Measurements from ENCODE around the gene HOXA9. TPM values are rescaled to one million over a fixed set of nuclear protein-coding genes. Genes with fewer than 3 reads are reported as not detected.

Gene HOXA9
- total RNA-seq, 2 experiments from 2014 or later, result not detected

- POLR2A ChIA-PET, result interaction anchor here (0.6 to 1.2 kb wide), 2 partner anchors 16 to 651 kb away, joined by 3 read pairs; no protein-coding TSS in a partner anchor
- CTCF ChIA-PET, result interaction anchor here (0.6 to 1.8 kb wide), 3 partner anchors 11 to 918 kb away, joined by 3 to 5 read pairs (median 3); no protein-coding TSS in a partner anchor
- Mint-ChIP-seq H3K4me3 (no peak overlapping the region), H3K36me3 (ENCODE audit: low read depth) (peaks cover 5% of the 10 kb centered on the region), H3K4me1 (peaks cover 41% of the 10 kb centered on the region), H3K9me3 (no peaks in the 10 kb centered on the region), H3K27ac (no peak overlapping the region), H3K27me3 (peaks cover 96% of the 10 kb centered on the region)
- no peak for DNase-seq
Measured at GRCh38 chr7:27189295-27189996, 24.1 kb upstream of the HOXA9 start.

DNA sequence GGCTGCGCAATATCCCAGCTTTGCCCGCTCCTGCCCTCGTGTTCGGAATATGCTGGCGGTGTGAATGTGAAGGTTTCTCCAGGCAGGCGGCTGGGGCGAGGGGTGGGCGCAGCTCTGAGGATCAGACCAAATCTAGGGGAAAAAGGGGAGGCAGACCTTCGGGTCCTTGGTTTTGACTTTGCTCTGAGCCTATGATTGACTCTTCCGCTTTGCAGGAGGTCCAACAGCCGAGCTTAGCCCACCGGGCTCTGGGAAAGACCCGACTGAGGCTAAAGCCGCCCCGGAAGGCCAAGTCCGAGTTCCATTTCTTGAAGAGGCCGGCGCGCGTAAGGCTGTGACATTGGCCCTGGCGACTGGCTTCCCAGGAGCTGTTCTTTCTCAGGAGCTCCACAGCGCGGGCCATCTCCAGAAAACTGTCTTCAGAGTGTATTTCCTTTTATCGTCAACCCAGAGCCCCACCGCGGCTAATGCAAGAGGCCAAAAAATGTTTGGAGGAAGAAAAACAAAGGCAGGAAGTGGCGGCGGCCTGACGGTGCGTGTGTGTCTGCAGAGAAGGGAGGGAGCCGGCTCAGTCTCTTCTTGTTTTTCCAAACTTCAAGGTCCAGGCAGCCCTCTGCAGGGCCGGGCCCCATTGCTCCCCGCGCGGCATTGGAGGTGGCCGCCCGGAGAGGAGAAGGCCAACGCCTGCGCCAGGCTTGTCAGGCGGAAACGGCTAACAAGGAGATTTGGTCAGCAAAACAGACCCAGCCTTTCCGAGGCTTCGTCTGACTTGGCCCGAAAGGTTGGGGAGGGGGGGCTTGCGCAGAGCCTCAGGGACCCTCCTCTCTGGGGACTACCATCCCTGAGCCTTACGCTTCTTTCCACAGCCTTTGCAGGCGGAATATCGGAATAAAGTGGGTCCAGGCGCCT, 23.3 kb upstream of the HOXA9 start:
- H3K9me3 Mint-ChIP-seq, result no peaks in the 10 kb centered on the region
- POLR2A ChIA-PET, result interaction anchor here (0.8 to 1.2 kb wide), 2 partner anchors 17 to 21 kb away, joined by 3 read pairs; no protein-coding TSS in a partner anchor
- peaks cover 5% of the 10 kb centered on the region for H3K36me3 Mint-ChIP-seq (ENCODE audit: low read depth)
- peaks cover 43% of the 10 kb centered on the region for H3K4me1 Mint-ChIP-seq
- H3K27me3 Mint-ChIP-seq, result peaks cover 96% of the 10 kb centered on the region
- peak overlapping the region; percentile 34 for H3K4me3 Mint-ChIP-seq
- DNase-seq, result peak; percentile 51
- CTCF ChIA-PET, result interaction anchor here (0.8 kb wide), 1 partner anchor 10 kb away, joined by 3 read pairs; no protein-coding TSS in a partner anchor
- no peak overlapping the region for H3K27ac Mint-ChIP-seq

DNA sequence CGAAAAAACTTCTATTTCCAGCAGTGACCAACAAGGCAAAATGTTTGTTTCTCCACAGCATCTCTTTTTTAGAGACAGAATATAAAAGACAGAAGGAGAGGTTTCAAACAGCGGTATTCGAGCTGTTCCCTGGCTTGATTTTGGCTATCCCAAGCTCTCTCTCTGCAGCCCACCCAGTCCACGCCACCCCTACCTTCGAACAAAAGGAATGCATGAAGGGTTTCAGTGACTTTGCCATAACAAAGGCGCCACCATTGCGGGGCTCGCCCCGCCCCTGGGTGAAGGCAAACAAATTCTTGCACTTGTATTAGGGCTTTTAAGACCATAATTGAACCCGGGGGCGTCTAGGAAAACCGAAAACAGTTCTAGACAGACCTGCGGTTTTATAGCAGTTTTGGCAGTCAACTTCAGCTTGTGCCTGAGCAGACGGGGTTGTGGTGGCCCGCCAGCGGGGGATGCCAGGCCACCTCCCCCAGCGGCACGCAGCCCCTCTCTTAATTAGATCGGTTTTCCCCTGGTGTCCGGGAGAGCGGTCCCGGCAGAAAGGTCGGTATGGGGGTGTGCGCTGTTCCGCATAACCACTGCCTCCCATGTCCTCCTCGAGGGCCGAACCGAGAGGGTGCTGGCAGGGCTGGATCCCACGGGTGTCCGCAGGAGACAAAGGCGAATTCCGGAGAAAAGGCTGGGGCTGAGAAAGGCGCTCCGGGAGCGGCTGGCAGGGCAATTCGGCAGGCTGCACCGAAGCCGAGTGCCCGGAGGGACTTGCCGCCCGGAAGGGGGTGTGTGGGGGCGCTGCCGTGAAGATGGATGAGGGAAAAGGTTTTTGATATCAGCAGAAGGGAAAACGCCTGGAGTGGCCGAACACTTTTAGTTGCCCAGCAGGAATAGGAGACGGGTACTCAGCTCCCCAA, 22.4 kb upstream of the HOXA9 start:
- no peaks in the 10 kb centered on the region for H3K9me3 Mint-ChIP-seq
- no peak for DNase-seq
- peaks cover 40% of the 10 kb centered on the region for H3K4me1 Mint-ChIP-seq
- peak overlapping the region; percentile 34 for H3K4me3 Mint-ChIP-seq
- ChIA-PET POLR2A (interaction anchor here (0.8 to 1.0 kb wide), 2 partner anchors 14 to 20 kb away, joined by 3 to 4 read pairs; no protein-coding TSS in a partner anchor), CTCF (interaction anchor here (0.8 to 4.7 kb wide), 4 partner anchors 8 to 1335 kb away, joined by 3 to 26 read pairs (median 5); no protein-coding TSS in a partner anchor)
- H3K36me3 Mint-ChIP-seq (ENCODE audit: low read depth), result peaks cover 5% of the 10 kb centered on the region
- H3K27ac Mint-ChIP-seq, result no peak overlapping the region
- peaks cover 93% of the 10 kb centered on the region for H3K27me3 Mint-ChIP-seq

DNA sequence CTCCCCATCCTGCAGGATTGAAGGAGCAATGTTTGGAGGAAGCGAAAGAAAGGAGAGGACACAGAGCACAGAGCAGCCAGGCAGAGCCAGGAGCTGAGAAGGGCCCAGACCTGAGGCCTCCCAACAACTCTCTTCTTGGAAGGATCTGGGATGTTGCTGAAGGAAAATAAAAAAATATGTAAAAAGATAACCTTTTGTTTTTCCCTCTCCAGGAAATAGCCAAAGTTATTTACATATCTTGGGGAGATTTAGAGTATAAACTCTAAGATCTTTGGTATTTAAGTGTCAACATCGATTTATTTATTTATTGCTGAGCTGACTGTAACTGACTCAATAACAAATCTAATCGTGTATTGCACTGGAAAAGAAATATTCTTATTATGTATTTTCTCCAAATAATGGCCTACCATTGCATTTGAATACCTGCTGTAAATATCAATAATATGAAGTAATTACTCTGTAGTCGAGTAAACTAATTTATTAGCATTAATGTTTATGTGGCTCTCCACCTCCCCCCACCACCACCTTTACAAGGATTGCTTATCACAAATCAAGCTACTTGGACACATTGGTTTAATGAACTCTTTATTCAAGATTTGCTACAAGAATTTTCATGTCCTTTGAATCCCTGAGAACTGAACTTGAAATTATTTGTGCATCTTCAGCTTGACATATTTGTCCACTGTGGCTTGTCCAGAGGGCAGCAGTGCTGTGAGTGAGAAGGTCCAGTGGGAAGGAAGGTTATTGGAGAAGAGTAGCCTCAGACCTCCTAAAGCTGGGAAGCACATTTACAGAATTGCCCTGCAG, 21.5 kb upstream of the HOXA9 start:
- Mint-ChIP-seq H3K4me1 (peaks cover 37% of the 10 kb centered on the region), H3K9me3 (no peaks in the 10 kb centered on the region), H3K27me3 (peaks cover 93% of the 10 kb centered on the region), H3K4me3 (no peak overlapping the region), H3K27ac (no peak overlapping the region), H3K36me3 (ENCODE audit: low read depth) (peaks cover 5% of the 10 kb centered on the region)
- DNase-seq, result no peak
- POLR2A ChIA-PET, result interaction anchor here (0.9 to 1.0 kb wide), 2 partner anchors 14 to 15 kb away, joined by 3 to 4 read pairs; no protein-coding TSS in a partner anchor
- CTCF ChIA-PET, result interaction anchor here (0.9 to 4.7 kb wide), 4 partner anchors 9 to 1335 kb away, joined by 3 to 26 read pairs (median 6); no protein-coding TSS in a partner anchor

- Mint-ChIP-seq H3K27ac (no peak overlapping the region), H3K27me3 (peaks cover 92% of the 10 kb centered on the region), H3K9me3 (no peaks in the 10 kb centered on the region), H3K4me3 (peak overlapping the region; percentile 11), H3K36me3 (ENCODE audit: low read depth) (peaks cover 5% of the 10 kb centered on the region), H3K4me1 (peaks cover 35% of the 10 kb centered on the region)
- ChIA-PET POLR2A (interaction anchor here (0.9 kb wide), 1 partner anchor 14 kb away, joined by 3 read pairs; no protein-coding TSS in a partner anchor), CTCF (interaction anchor here (0.9 to 4.7 kb wide), 4 partner anchors 9 to 1334 kb away, joined by 3 to 26 read pairs (median 6); no protein-coding TSS in a partner anchor)
- no peak for DNase-seq
Measured at GRCh38 chr7:27185854-27186667, 20.7 kb upstream of the HOXA9 start.

GRCh38 chr7:27185013-27185853, 19.9 kb upstream of the HOXA9 start, which contains the start of gene HOXA11:
Gene HOXA11, minus strand, starts transcription at chr7:27185232. Its CDS starts 88 bp downstream, at chr7:27185144.
- peak within 1 kb of the TSS; percentile 48 for H3K4me3 Mint-ChIP-seq
- H3K27me3 Mint-ChIP-seq, result peaks cover 87% of the 10 kb centered on the region
- H3K36me3 Mint-ChIP-seq (ENCODE audit: low read depth), result peaks cover 5% of the 10 kb centered on the region
- CTCF ChIA-PET, result interaction anchor here (1.0 to 4.7 kb wide), 3 partner anchors 10 to 36 kb away, joined by 3 to 26 read pairs (median 4); no protein-coding TSS in a partner anchor
- H3K9me3 Mint-ChIP-seq, result no peaks in the 10 kb centered on the region
- POLR2A ChIA-PET, result no interaction called here
- DNase-seq, result no peak
- H3K27ac Mint-ChIP-seq, result peak within 1 kb of the TSS; percentile 66
- peaks cover 35% of the 10 kb centered on the region for H3K4me1 Mint-ChIP-seq

GRCh38 chr7:27184337-27185012, 19.1 kb upstream of the HOXA9 start:
- Mint-ChIP-seq H3K27ac (peak overlapping the region; percentile 66), H3K27me3 (peaks cover 84% of the 10 kb centered on the region), H3K4me1 (peaks cover 34% of the 10 kb centered on the region), H3K9me3 (no peaks in the 10 kb centered on the region), H3K36me3 (ENCODE audit: low read depth) (peaks cover 5% of the 10 kb centered on the region), H3K4me3 (peak overlapping the region; percentile 48)
- POLR2A ChIA-PET, result no interaction called here
- CTCF ChIA-PET, result interaction anchor here (1.0 to 4.7 kb wide), 3 partner anchors 11 to 35 kb away, joined by 3 to 26 read pairs (median 4); no protein-coding TSS in a partner anchor
- no peak for DNase-seq

DNA sequence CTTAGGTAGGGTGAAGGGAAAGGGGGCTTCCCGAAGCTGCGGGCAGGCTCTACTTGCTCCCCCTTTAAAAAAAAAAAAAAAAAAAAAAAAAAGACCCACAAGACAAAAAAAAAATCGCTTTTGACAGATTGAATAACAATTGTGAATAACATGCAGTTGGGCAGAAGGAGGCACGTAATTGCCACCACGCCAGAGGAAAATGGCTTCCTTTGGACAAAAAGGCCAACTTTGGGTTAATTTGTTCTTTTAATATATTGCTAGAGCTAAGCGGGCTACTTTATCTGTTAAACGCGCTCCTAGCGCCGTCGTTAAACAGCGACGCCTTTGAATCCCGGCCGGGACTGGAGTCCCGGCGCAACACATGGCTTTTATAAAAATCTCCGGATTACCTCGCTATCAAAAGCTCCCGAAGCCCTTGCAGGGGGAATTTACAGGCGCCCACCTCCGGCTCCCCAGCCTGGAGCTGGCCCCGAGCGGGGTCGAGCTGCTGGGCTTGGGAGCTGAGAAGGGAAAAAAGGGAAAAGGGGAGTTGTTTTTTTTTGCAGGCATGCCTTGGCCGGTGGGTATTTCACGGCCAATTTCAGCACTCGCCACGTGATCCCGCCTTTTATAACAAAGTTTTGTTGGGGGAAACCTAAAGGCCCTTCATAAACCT, 18.5 kb upstream of the HOXA9 start:
- Mint-ChIP-seq H3K4me1 (peaks cover 33% of the 10 kb centered on the region), H3K36me3 (ENCODE audit: low read depth) (peaks cover 5% of the 10 kb centered on the region), H3K4me3 (peak overlapping the region; percentile 27), H3K27me3 (peaks cover 84% of the 10 kb centered on the region), H3K27ac (peak overlapping the region; percentile 48), H3K9me3 (no peaks in the 10 kb centered on the region)
- POLR2A ChIA-PET, result interaction anchor here (1.2 kb wide), 1 partner anchor 33 kb away, joined by 3 read pairs; no protein-coding TSS in a partner anchor
- CTCF ChIA-PET, result interaction anchor here (1.6 to 4.7 kb wide), 3 partner anchors 12 to 23 kb away, joined by 4 to 26 read pairs (median 10); no protein-coding TSS in a partner anchor
- no peak for DNase-seq

All from activated CD4-positive, alpha-beta memory T cell treated with anti-CD3 and anti-CD28 coated beads, Interleukin-2, amount 10 ng/mL, durations not matched to agents 7 days and 5 days (primary cell).